Astrocyte (in vitro differentiated cells and primary cell): ENCODE measurements around the gene IRGM.

Experiments
- EZH2 ChIP-seq: IDR thresholded peaks from 2 replicates; pipeline ENCODE4 v1.6.1; 2012; ENCODE audit warnings: mild to moderate bottlenecking, low read length, inconsistent platforms; ENCODE audit not compliant: insufficient read depth
- TF ChIP-seq, protein P1 (sequence below): IDR thresholded peaks from 2 replicates; pipeline ENCODE4 v1.5.1; 2011; ENCODE audit warnings: low read depth, mild to moderate bottlenecking, inconsistent platforms, low read length, moderate library complexity; ENCODE audit not compliant: insufficient read depth

DNA sequence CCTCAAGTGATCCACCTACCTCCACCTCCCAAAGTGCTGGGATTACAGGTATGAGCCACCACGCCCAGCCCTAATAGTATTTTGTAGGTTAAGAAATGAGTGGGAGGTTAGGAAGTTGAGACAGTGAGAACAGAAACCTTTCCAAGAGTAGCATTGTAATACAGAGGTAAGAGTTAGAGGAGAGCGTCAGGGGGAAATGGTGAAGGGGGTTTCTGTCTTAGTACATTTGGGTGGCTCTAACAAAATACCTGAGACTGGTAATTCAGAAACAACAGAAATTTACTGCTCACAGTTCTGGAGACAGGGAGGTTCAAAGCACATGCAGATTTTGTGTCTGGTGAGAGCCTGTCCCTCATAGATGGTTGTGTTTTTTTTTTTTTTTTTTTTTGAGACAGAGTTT is 48.9 kb upstream of the IRGM start:
- TF ChIP-seq, protein P1, sequence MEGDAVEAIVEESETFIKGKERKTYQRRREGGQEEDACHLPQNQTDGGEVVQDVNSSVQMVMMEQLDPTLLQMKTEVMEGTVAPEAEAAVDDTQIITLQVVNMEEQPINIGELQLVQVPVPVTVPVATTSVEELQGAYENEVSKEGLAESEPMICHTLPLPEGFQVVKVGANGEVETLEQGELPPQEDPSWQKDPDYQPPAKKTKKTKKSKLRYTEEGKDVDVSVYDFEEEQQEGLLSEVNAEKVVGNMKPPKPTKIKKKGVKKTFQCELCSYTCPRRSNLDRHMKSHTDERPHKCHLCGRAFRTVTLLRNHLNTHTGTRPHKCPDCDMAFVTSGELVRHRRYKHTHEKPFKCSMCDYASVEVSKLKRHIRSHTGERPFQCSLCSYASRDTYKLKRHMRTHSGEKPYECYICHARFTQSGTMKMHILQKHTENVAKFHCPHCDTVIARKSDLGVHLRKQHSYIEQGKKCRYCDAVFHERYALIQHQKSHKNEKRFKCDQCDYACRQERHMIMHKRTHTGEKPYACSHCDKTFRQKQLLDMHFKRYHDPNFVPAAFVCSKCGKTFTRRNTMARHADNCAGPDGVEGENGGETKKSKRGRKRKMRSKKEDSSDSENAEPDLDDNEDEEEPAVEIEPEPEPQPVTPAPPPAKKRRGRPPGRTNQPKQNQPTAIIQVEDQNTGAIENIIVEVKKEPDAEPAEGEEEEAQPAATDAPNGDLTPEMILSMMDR = no peak
- no peak for TF ChIP-seq EZH2
